Measurements from ENCODE around the gene FKTN. TPM values are rescaled to one million over a fixed set of nuclear protein-coding genes. Genes with fewer than 3 reads are reported as not detected.

Gene FKTN
- polyA plus RNA-seq, 1 of the 3 experiments (the other 2 are of a cell fraction) = 5.3 TPM

- no peaks in the 10 kb centered on the region for H3K79me2 ChIP-seq (ENCODE audit: insufficient read depth)
- no peaks in the 10 kb centered on the region for H4K20me1 ChIP-seq (ENCODE audit: insufficient read depth)
- H3K36me3 ChIP-seq (replicated peaks in 1 of 2; ENCODE audit: control insufficient read depth in 1 of 2, insufficient read depth in 2 of 2, low read length in 1 of 2) = no peaks in the 10 kb centered on the region
- no peak overlapping the region for H3K27ac ChIP-seq (ENCODE audit: low read depth in 2 of 2, low read length in 1 of 2)
- H3K4me1 ChIP-seq (ENCODE audit: control insufficient read depth in 1 of 2, insufficient read depth in 2 of 2, low read depth in 1 of 2, low read length in 1 of 2) = no peaks in the 10 kb centered on the region; a peak in 1 of 4 replicates
- H3K4me3 ChIP-seq (ENCODE audit: low read depth in 2 of 2, low read length in 1 of 2) = no peak overlapping the region
- ChIA-PET CTCF (interaction anchor here (0.8 to 1.1 kb wide), 2 partner anchors 16 to 18 kb away, joined by 3 read pairs; no protein-coding TSS in a partner anchor), POLR2A (no interaction called here)
- 11% methylated on average over 3 of the region's 3 CpGs for WGBS (ENCODE audit: low lambda C conversion rate)
- no peaks in the 10 kb centered on the region for H3K27me3 ChIP-seq (ENCODE audit: insufficient read depth)
- H3F3A ChIP-seq (replicated peaks; ENCODE audit: insufficient read depth) = no peaks in the 10 kb centered on the region
- no peaks in the 10 kb centered on the region for H3K9me3 ChIP-seq
- no peak overlapping the region for H2AFZ ChIP-seq (ENCODE audit: low read depth)
- H3K4me2 ChIP-seq = no peak overlapping the region
- no peak for DNase-seq
- TF ChIP-seq GATA2 (CRISPR knock-in tag; IDR thresholded peaks at IDR 0.05) (peak; percentile 35; the same call in 1 of the 2 replicates), POLR2AphosphoS5 (IDR thresholded peaks at IDR 0.05; ENCODE audit: low read depth, low read length) (no peak)
- no peaks in the 10 kb centered on the region for H3K9me2 ChIP-seq
- H3K9ac ChIP-seq = no peak overlapping the region
Measured at GRCh38 chr9:105672711-105673234, 114.8 kb downstream of the FKTN start.

GRCh38 chr9:105673850-105674387, 116.0 kb downstream of the FKTN start:
- Histone ChIP-seq H3K4me2 (no peak overlapping the region), H3K27me3 (ENCODE audit: insufficient read depth) (no peaks in the 10 kb centered on the region), H2AFZ (ENCODE audit: low read depth) (no peak overlapping the region), H4K20me1 (ENCODE audit: insufficient read depth) (no peaks in the 10 kb centered on the region), H3F3A (replicated peaks; ENCODE audit: insufficient read depth) (no peaks in the 10 kb centered on the region), H3K27ac (ENCODE audit: low read depth in 2 of 2, low read length in 1 of 2) (no peak overlapping the region), H3K36me3 (replicated peaks in 1 of 2; ENCODE audit: control insufficient read depth in 1 of 2, insufficient read depth in 2 of 2, low read length in 1 of 2) (no peaks in the 10 kb centered on the region), H3K9ac (no peak overlapping the region), H3K9me2 (no peaks in the 10 kb centered on the region), H3K4me1 (ENCODE audit: control insufficient read depth in 1 of 2, insufficient read depth in 2 of 2, low read depth in 1 of 2, low read length in 1 of 2) (no peaks in the 10 kb centered on the region; a peak in 1 of 4 replicates), H3K79me2 (ENCODE audit: insufficient read depth) (no peaks in the 10 kb centered on the region), H3K4me3 (ENCODE audit: low read depth in 2 of 2, low read length in 1 of 2) (no peak overlapping the region), H3K9me3 (no peaks in the 10 kb centered on the region)
- no peak for DNase-seq
- ChIA-PET POLR2A (no interaction called here), CTCF (interaction anchor here (1.1 kb wide), 1 partner anchor 17 kb away, joined by 3 read pairs; no protein-coding TSS in a partner anchor)
- 42% methylated on average over 3 of the region's 3 CpGs for WGBS (ENCODE audit: low lambda C conversion rate)
- TF ChIP-seq GABPA (IDR thresholded peaks at IDR 0.05; ENCODE audit: low read depth) (no peak), TCF12 (IDR thresholded peaks at IDR 0.05) (no peak), SMC3 (IDR thresholded peaks at IDR 0.05; ENCODE audit: low read depth, low read length) (no peak)

- POLR2A ChIA-PET = no interaction called here
- CTCF ChIA-PET = interaction anchor here (0.7 to 0.8 kb wide), 2 partner anchors 19 to 42 kb away, joined by 3 read pairs; no protein-coding TSS in a partner anchor
- TF ChIP-seq CHD2 (IDR thresholded peaks at IDR 0.05; ENCODE audit: low read length, partially characterized antibody) (no peak), TAF1 (IDR thresholded peaks at IDR 0.05; ENCODE audit: borderline replicate concordance, low read depth, low read length) (no peak), RXRA (IDR thresholded peaks at IDR 0.05; ENCODE audit: borderline replicate concordance, low read depth) (no peak), RAD21 (IDR thresholded peaks at IDR 0.05; ENCODE audit: low read length) (no peak), NRF1 (IDR thresholded peaks at IDR 0.05; ENCODE audit: low read depth, low read length) (no peak), SMC3 (IDR thresholded peaks at IDR 0.05; ENCODE audit: low read depth, low read length) (no peak), TEAD4 (IDR thresholded peaks at IDR 0.05; ENCODE audit: borderline replicate concordance, insufficient read depth) (no peak), NFIC (IDR thresholded peaks at IDR 0.05; ENCODE audit: borderline replicate concordance) (no peak), GABPA (IDR thresholded peaks at IDR 0.05; ENCODE audit: low read depth) (no peak), CTCF (IDR thresholded peaks at IDR 0.05) (no peak), YY1 (IDR thresholded peaks at IDR 0.05; ENCODE audit: low read depth) (no peak), REST (IDR thresholded peaks at IDR 0.05; ENCODE audit: low read depth, low read length) (no peak), SIN3A (IDR thresholded peaks at IDR 0.05; ENCODE audit: borderline replicate concordance, low read depth, low read length) (no peak)
Measured at GRCh38 chr9:105676351-105676923, 118.5 kb downstream of the FKTN start.

More at GRCh38 chr9:105676351-105676923, 118.5 kb downstream of the FKTN start:
- no peak overlapping the region for H3K4me2 ChIP-seq
- DNase-seq = no peak
- H3K36me3 ChIP-seq (replicated peaks in 1 of 2; ENCODE audit: control insufficient read depth in 1 of 2, insufficient read depth in 2 of 2, low read length in 1 of 2) = no peaks in the 10 kb centered on the region
- no peak overlapping the region for H2AFZ ChIP-seq (ENCODE audit: low read depth)
- no peaks in the 10 kb centered on the region for H3K79me2 ChIP-seq (ENCODE audit: insufficient read depth)
- H3K4me1 ChIP-seq (ENCODE audit: control insufficient read depth in 1 of 2, insufficient read depth in 2 of 2, low read depth in 1 of 2, low read length in 1 of 2) = no peaks in the 10 kb centered on the region; a peak in 1 of 4 replicates
- H3F3A ChIP-seq (replicated peaks; ENCODE audit: insufficient read depth) = no peaks in the 10 kb centered on the region
- no peaks in the 10 kb centered on the region for H3K9me3 ChIP-seq
- WGBS (ENCODE audit: low lambda C conversion rate) = 44% methylated on average over 6 of the region's 6 CpGs
- no peak overlapping the region for H3K4me3 ChIP-seq (ENCODE audit: low read depth in 2 of 2, low read length in 1 of 2)
- H3K27ac ChIP-seq (ENCODE audit: low read depth in 2 of 2, low read length in 1 of 2) = no peak overlapping the region
- H3K9me2 ChIP-seq = no peaks in the 10 kb centered on the region
- no peaks in the 10 kb centered on the region for H3K27me3 ChIP-seq (ENCODE audit: insufficient read depth)
- H3K9ac ChIP-seq = no peak overlapping the region
- H4K20me1 ChIP-seq (ENCODE audit: insufficient read depth) = no peaks in the 10 kb centered on the region
